Neural progenitor cell (in vitro differentiated cells): ENCODE data around the gene TSSC4. TPM values are rescaled to one million over a fixed set of nuclear protein-coding genes. Genes with fewer than 3 reads are reported as not detected.

Experiments used
- DNase-seq: peaks from one replicate; pipeline ENCODE4 v3.0.0-alpha.2; 2016; ENCODE audit warnings: low spot score
- H2AFZ ChIP-seq: fragments of 200-600 bp; sonication (generic); replicated peaks from 2 replicates; pipeline ENCODE4 v1.6.1; 2016; ENCODE audit warnings: antibody characterized with exemption
- H3F3A ChIP-seq: fragments of 200-600 bp; sonication (generic); 2 replicates; pipeline ENCODE4 v1.6.1; 2016; ENCODE audit warnings: antibody characterized with exemption, low read depth
- H3K27ac ChIP-seq: fragments of 200-600 bp; sonication (generic); 2 replicates; pipeline ENCODE4 v1.5.1; 2016; ENCODE audit warnings: mild to moderate bottlenecking
- H3K27me3 ChIP-seq: fragments of 200-600 bp; sonication (generic); 2 replicates; pipeline ENCODE4 v1.6.1; 2016; ENCODE audit warnings: mild to moderate bottlenecking, moderate library complexity
- H3K36me3 ChIP-seq: fragments of 200-600 bp; sonication (generic); 2 replicates; pipeline ENCODE4 v1.5.1; 2016
- H3K4me1 ChIP-seq: fragments of 200-600 bp; sonication (generic); 2 replicates; pipeline ENCODE4 v1.6.1; 2016; ENCODE audit warnings: mixed run types
- H3K4me2 ChIP-seq: fragments of 200-600 bp; sonication (generic); 2 replicates; pipeline ENCODE4 v1.6.1; 2016
- H3K4me3 ChIP-seq: fragments of 200-600 bp; sonication (generic); 2 replicates; pipeline ENCODE4 v1.5.1; 2016
- H3K79me2 ChIP-seq: fragments of 200-600 bp; sonication (generic); 2 replicates; pipeline ENCODE4 v1.6.1; 2016; ENCODE audit warnings: low read depth
- H3K9ac ChIP-seq: fragments of 200-600 bp; sonication (generic); 2 replicates; pipeline ENCODE4 v1.6.1; 2016
- H3K9me3 ChIP-seq: fragments of 200-600 bp; sonication (generic); 2 replicates; pipeline ENCODE4 v1.5.1; 2016; ENCODE audit warnings: low read depth
- H4K20me1 ChIP-seq: fragments of 200-600 bp; sonication (generic); 2 replicates; pipeline ENCODE4 v1.6.1; 2016; ENCODE audit warnings: low read depth
- H3K27ac Mint-ChIP-seq: 3 replicates; pipeline ENCODE4 v1.8.0; 2021; ENCODE audit warnings: mixed read lengths
- H3K27me3 Mint-ChIP-seq: 2 replicates; pipeline ENCODE4 v1.8.0; 2022; ENCODE audit warnings: low read depth, mild to moderate bottlenecking, inconsistent platforms, moderate library complexity, mixed read lengths; ENCODE audit not compliant: insufficient read depth
- H3K36me3 Mint-ChIP-seq: 3 replicates; pipeline ENCODE4 v1.8.0; 2021; ENCODE audit warnings: mixed read lengths
- H3K4me1 Mint-ChIP-seq: 3 replicates; pipeline ENCODE4 v1.8.0; 2021; ENCODE audit warnings: mixed read lengths
- H3K4me3 Mint-ChIP-seq: 3 replicates; pipeline ENCODE4 v1.8.0; 2021; ENCODE audit warnings: mild to moderate bottlenecking, moderate library complexity, mixed read lengths
- H3K9me3 Mint-ChIP-seq: 3 replicates; pipeline ENCODE4 v1.8.0; 2020; ENCODE audit warnings: mixed read lengths
- EZH2 ChIP-seq: fragments of 200-600 bp; sonication (generic); IDR thresholded peaks from 2 replicates; pipeline ENCODE4 v1.6.1; 2017; ENCODE audit warnings: antibody characterized with exemption, mild to moderate bottlenecking, moderate library complexity
- EZH2phosphoT487 ChIP-seq: fragments of 200-600 bp; sonication (generic); IDR thresholded peaks from 2 replicates; pipeline ENCODE4 v1.6.1; 2017; ENCODE audit warnings: antibody characterized with exemption
- total RNA-seq: library from RNA; depleted of rRNA; stranded (reverse); fragments of >200 nt; gene quantifications from 2 replicates; pipeline ENCODE4 v1.2.3, GENCODE V29; 2015; ENCODE audit warnings: low replicate concordance
- TF ChIP-seq, protein P1 (sequence below): fragments of 200-600 bp; sonication (generic); IDR thresholded peaks from 2 replicates; pipeline ENCODE4 v1.5.1; 2017; ENCODE audit warnings: antibody characterized with exemption, mild to moderate bottlenecking

Gene TSSC4
- total RNA-seq, 1 donor from 2014 or later: 11.1 TPM

DNA sequence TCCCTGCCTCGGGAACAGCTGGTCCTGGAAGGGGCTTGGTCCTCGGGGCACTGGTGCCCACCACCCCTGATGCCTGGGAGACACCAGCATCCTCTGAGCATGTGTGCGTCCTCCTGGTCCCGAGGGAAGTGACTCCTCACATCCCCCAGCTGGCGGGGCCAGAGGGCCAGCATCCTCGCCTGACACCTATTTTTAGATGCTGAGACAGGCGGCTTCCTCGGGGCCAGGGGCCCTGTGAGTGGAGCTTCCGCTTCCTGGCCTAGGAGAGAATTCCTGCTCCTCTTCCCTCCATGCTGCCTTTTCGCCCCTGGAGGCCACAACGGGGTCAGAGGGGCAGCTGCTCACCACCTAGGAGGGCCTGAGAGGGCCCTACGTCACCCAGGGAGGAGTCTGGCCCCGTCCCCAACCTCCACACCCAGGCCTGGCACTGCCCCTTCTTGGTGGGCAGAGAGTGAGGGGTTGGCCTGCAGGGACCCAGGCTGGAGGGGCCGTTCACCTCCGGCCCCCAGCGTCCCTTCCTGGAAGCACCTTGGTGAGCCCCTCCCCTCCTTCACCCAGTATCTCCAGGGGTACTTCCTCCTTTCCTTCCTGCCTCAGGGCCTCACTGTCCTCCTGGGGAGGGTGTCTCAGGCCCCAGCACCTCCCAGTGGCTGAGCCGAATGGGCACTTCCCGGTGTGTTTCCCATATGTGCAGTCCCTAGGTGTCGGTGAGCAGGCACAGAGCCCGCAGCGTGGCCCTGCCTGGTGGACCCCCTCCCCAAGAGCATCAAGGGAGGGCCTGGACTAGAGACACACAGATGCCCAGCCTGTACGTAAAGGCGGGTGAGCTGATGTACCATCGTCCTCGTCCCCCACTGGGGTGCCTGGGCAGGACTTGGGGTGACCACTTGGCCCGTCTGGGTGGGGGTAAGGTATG, 17.4 kb upstream of the TSSC4 start:
- Histone ChIP-seq H2AFZ (no peak overlapping the region), H3K4me1 (peaks cover 13% of the 10 kb centered on the region), H3K9ac (no peak overlapping the region), H3F3A (no peaks in the 10 kb centered on the region), H3K27ac (no peak overlapping the region), H3K36me3 (no peaks in the 10 kb centered on the region), H4K20me1 (peaks cover 97% of the 10 kb centered on the region), H3K4me2 (no peak overlapping the region), H3K9me3 (no peaks in the 10 kb centered on the region), H3K4me3 (no peak overlapping the region), H3K27me3 (no peaks in the 10 kb centered on the region), H3K79me2 (peaks cover 96% of the 10 kb centered on the region)
- Mint-ChIP-seq H3K4me3 (no peak overlapping the region), H3K4me1 (peaks cover 23% of the 10 kb centered on the region), H3K36me3 (peaks cover 2% of the 10 kb centered on the region), H3K27ac (no peak overlapping the region), H3K27me3 (no peaks in the 10 kb centered on the region), H3K9me3 (no peaks in the 10 kb centered on the region)
- DNase-seq: no peak
- TF ChIP-seq, protein P1, sequence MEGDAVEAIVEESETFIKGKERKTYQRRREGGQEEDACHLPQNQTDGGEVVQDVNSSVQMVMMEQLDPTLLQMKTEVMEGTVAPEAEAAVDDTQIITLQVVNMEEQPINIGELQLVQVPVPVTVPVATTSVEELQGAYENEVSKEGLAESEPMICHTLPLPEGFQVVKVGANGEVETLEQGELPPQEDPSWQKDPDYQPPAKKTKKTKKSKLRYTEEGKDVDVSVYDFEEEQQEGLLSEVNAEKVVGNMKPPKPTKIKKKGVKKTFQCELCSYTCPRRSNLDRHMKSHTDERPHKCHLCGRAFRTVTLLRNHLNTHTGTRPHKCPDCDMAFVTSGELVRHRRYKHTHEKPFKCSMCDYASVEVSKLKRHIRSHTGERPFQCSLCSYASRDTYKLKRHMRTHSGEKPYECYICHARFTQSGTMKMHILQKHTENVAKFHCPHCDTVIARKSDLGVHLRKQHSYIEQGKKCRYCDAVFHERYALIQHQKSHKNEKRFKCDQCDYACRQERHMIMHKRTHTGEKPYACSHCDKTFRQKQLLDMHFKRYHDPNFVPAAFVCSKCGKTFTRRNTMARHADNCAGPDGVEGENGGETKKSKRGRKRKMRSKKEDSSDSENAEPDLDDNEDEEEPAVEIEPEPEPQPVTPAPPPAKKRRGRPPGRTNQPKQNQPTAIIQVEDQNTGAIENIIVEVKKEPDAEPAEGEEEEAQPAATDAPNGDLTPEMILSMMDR: no peak
- TF ChIP-seq EZH2phosphoT487 (no peak), EZH2 (no peak)

DNA sequence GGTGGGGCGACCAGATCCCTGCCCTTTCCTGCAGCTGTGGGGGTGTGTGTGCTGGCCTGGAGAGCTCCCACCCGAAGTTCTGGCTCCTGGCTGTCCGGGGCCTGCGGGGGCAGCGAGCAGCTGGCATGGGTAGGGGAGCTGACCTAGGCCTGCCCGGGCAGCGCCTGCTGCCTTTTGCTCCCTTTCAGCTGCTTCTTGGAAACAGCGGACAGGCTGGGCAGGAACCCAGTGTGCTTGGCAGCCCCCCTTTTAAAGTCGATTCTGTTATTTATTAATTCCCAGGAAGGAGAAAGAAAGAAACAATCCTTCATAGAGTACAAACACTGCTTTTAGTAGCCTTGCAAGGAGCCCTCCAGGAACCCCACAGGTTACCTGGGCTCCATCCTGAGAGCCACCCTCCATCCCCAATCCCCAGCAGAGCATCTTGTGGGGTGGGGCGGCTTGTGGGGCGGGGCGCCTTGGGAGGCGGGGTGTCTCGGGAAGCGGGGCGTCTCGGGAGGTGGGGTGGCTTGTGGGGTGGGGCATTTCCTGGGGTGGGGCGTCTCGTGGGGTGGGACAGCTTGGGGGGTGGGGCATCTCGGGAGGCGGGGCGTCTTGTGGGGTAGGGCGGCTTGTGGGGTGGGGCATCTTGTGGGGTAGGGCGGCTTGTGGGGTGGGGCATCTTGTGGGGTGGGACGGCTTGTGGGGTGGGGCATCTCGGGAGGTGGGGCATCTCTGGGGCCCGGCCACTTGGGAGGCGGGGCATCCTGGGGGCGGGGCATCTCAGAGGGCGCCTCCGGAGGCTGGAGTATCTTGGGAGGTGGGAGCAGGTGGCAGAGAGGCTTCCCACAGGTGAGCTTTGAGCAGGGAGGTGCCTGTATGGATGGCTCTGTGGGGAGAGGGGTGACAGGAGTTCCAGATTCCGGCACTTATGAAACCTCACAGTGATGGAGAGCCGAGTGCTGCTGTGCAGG, 16.4 kb upstream of the TSSC4 start:
- DNase-seq: no peak

More for the DNA sequence above, 16.4 kb upstream of the TSSC4 start:
- Mint-ChIP-seq H3K27me3 (no peaks in the 10 kb centered on the region), H3K4me1 (peaks cover 21% of the 10 kb centered on the region), H3K27ac (no peak overlapping the region), H3K9me3 (no peaks in the 10 kb centered on the region), H3K4me3 (no peak overlapping the region), H3K36me3 (peaks cover 2% of the 10 kb centered on the region)
- Histone ChIP-seq H3K4me1 (peaks cover 13% of the 10 kb centered on the region), H4K20me1 (peaks cover 97% of the 10 kb centered on the region), H3F3A (no peaks in the 10 kb centered on the region), H3K9ac (no peak overlapping the region), H3K79me2 (peaks cover 96% of the 10 kb centered on the region), H3K36me3 (no peaks in the 10 kb centered on the region), H3K27me3 (no peaks in the 10 kb centered on the region), H3K4me2 (no peak overlapping the region), H3K4me3 (no peak overlapping the region), H3K27ac (no peak overlapping the region), H3K9me3 (no peaks in the 10 kb centered on the region), H2AFZ (no peak overlapping the region)
- TF ChIP-seq EZH2phosphoT487 (no peak), EZH2 (no peak)
- TF ChIP-seq, protein P1: no peak
